Measurements from ENCODE around the gene LRRC70. TPM values are rescaled to one million over a fixed set of nuclear protein-coding genes. Genes with fewer than 3 reads are reported as not detected.
A peak's percentile ranks its signal among the peaks of the same experiment; 100 is the strongest.

Gene LRRC70, protein sequence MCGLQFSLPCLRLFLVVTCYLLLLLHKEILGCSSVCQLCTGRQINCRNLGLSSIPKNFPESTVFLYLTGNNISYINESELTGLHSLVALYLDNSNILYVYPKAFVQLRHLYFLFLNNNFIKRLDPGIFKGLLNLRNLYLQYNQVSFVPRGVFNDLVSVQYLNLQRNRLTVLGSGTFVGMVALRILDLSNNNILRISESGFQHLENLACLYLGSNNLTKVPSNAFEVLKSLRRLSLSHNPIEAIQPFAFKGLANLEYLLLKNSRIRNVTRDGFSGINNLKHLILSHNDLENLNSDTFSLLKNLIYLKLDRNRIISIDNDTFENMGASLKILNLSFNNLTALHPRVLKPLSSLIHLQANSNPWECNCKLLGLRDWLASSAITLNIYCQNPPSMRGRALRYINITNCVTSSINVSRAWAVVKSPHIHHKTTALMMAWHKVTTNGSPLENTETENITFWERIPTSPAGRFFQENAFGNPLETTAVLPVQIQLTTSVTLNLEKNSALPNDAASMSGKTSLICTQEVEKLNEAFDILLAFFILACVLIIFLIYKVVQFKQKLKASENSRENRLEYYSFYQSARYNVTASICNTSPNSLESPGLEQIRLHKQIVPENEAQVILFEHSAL
- total RNA-seq (2022) (0.54 and 0.61 TPM in 2 replicates), Bru-seq, nascent RNA (percentile 83 among the genes with signal in this experiment), BruChase-seq, experiment 1, labeled RNA remaining after a 6-hour chase (percentile 59 among the genes with signal in this experiment), BruChase-seq, experiment 2, labeled RNA remaining after a 2-hour chase (percentile 65 among the genes with signal in this experiment)
- long read RNA-seq, result 0 reads

DNA sequence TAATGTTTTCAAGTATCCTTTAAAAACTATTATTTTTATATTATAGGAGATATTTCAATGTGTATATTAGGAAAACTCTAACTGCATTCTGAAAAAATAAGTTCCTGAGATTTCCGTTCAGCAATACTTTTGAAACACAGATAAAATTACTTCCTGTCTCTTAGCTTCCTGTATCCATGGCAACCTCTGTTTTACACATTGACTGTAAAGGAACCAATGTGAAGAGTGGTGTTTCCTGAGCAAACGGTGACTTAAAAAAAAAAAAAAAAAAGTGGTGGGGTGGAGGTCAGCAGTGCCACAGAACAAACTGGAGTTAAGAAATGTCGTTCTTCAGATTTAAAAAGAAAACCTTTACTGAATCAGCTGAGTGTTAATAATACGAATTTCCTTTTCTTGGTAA is at the start of gene LRRC70:
TSS of gene LRRC70 (plus strand) at position 280 of the 400 bp plus-strand sequence. CDS start 620 bp downstream, outside the sequence.
- Mint-ChIP-seq H3K27me3 (ENCODE audit: insufficient read depth, unreplicated experiment) (no peaks in the 10 kb centered on the region), H3K27ac (ENCODE audit: low read depth, unreplicated experiment) (no peak within 1 kb of the TSS), H3K4me3 (ENCODE audit: unreplicated experiment) (no peak within 1 kb of the TSS), H3K4me1 (ENCODE audit: insufficient read depth, unreplicated experiment) (peaks cover 10% of the 10 kb centered on the region), H3K36me3 (ENCODE audit: insufficient read depth, unreplicated experiment) (peaks cover 13% of the 10 kb centered on the region), H3K9me3 (ENCODE audit: unreplicated experiment) (no peaks in the 10 kb centered on the region)
- intact Hi-C loops (cut with micrococcal nuclease), result no loop called here
- CTCF ChIA-PET, result interaction anchor here (0.6 to 1.0 kb wide), 3 partner anchors 30 to 212 kb away, joined by 3 to 9 read pairs (median 4); no protein-coding TSS in a partner anchor
- BruUV-seq (replicated peaks), result no TSS peak
- POLR2A ChIA-PET, result no interaction called here
- no peak for DNase-seq (ENCODE audit: unreplicated experiment)
- TF ChIP-seq, protein P1, sequence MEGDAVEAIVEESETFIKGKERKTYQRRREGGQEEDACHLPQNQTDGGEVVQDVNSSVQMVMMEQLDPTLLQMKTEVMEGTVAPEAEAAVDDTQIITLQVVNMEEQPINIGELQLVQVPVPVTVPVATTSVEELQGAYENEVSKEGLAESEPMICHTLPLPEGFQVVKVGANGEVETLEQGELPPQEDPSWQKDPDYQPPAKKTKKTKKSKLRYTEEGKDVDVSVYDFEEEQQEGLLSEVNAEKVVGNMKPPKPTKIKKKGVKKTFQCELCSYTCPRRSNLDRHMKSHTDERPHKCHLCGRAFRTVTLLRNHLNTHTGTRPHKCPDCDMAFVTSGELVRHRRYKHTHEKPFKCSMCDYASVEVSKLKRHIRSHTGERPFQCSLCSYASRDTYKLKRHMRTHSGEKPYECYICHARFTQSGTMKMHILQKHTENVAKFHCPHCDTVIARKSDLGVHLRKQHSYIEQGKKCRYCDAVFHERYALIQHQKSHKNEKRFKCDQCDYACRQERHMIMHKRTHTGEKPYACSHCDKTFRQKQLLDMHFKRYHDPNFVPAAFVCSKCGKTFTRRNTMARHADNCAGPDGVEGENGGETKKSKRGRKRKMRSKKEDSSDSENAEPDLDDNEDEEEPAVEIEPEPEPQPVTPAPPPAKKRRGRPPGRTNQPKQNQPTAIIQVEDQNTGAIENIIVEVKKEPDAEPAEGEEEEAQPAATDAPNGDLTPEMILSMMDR (IDR thresholded peaks at IDR 0.05; ENCODE audit: unreplicated experiment), result no peak

DNA sequence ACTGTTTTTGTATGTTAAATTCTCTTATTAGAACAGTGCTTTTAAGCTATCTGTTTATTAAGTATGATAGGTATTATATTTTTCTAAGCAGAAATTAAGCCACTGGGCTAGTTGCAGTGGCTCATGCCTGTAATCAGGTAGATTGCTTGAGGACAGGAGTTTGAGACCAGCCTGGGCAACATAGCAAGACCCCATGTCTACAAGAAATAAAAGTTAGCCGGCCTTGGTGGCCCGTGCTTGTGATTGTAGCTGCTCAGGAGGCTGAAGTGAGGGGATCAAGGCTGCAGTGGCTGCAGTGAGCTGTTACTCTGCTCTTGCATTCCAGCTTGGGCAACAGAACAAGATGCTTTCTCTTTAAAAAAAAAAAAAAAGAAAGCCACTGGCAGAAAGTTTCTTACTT is 45.0 kb upstream of the LRRC70 start:
- Mint-ChIP-seq H3K27me3 (ENCODE audit: insufficient read depth, unreplicated experiment) (no peaks in the 10 kb centered on the region), H3K4me1 (ENCODE audit: insufficient read depth, unreplicated experiment) (peaks cover 5% of the 10 kb centered on the region), H3K36me3 (ENCODE audit: insufficient read depth, unreplicated experiment) (peaks cover 23% of the 10 kb centered on the region), H3K9me3 (ENCODE audit: unreplicated experiment) (no peaks in the 10 kb centered on the region), H3K4me3 (ENCODE audit: unreplicated experiment) (no peak overlapping the region), H3K27ac (ENCODE audit: low read depth, unreplicated experiment) (no peak overlapping the region)
- CTCF ChIA-PET, result interaction anchor here (1.1 to 1.3 kb wide), 2 partner anchors 74 to 105 kb away, joined by 3 read pairs; no protein-coding TSS in a partner anchor
- POLR2A ChIA-PET, result no interaction called here
- no peak for DNase-seq (ENCODE audit: unreplicated experiment)
- BruUV-seq (replicated peaks), result no TSS peak
- intact Hi-C loops (cut with micrococcal nuclease), result no loop called here
- TF ChIP-seq, protein P1 (IDR thresholded peaks at IDR 0.05; ENCODE audit: unreplicated experiment), result no peak

DNA sequence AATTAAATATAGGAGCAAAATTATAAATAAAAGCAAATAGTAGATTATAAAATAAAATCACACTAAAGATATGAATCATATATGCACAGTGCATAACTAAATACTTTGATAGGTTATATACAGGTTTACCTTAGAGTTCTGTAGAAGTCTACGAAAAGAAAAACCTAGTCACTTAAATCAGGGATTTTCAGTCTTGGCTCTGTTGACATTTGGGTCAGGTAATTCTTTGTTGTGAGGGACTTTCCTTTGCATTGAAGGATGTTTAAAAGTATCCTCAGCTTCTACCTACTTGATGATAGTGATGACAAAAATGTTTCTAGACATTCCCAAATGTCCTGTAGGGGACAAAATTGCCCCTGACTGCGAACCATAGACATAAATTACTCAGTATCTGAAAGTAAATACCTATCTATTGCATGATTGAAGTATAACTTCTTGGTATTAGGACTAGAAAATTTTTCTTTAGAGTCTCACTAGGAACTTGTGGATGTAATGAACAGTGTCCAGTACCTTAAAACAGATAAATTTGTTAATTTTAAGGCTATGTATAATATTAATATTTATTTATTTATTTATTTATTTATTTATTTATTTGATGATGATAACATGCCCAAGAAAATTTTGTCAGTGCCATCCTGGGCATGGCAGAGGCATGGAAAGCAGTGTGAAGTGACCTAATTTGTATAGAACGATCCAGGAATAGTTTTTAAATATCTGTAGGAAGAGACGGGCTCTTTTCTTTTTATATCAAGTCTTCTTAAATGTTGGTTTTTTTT is 44.0 kb upstream of the LRRC70 start:
- TF ChIP-seq, protein P1 (IDR thresholded peaks at IDR 0.05; ENCODE audit: unreplicated experiment), result no peak
- intact Hi-C loops (cut with micrococcal nuclease), result no loop called here
- Mint-ChIP-seq H3K27ac (ENCODE audit: low read depth, unreplicated experiment) (no peak overlapping the region), H3K27me3 (ENCODE audit: insufficient read depth, unreplicated experiment) (no peaks in the 10 kb centered on the region), H3K4me1 (ENCODE audit: insufficient read depth, unreplicated experiment) (peaks cover 9% of the 10 kb centered on the region), H3K9me3 (ENCODE audit: unreplicated experiment) (no peaks in the 10 kb centered on the region), H3K4me3 (ENCODE audit: unreplicated experiment) (no peak overlapping the region), H3K36me3 (ENCODE audit: insufficient read depth, unreplicated experiment) (peaks cover 25% of the 10 kb centered on the region)
- BruUV-seq (replicated peaks), result no TSS peak
- ChIA-PET CTCF (interaction anchor here (1.3 kb wide), 1 partner anchor 75 kb away, joined by 3 read pairs; no protein-coding TSS in a partner anchor), POLR2A (interaction anchor here (0.7 kb wide), 1 partner anchor 23 kb away, joined by 3 read pairs; no protein-coding TSS in a partner anchor)
- no peak for DNase-seq (ENCODE audit: unreplicated experiment)

Measured in MCF 10A (cell line).